Measurements from ENCODE around the gene UMPS. TPM values are rescaled to one million over a fixed set of nuclear protein-coding genes. Genes with fewer than 3 reads are reported as not detected.
A peak's percentile ranks its signal among the peaks of the same experiment; 100 is the strongest.

The UMPS gene
- polyA plus RNA-seq, 1 of the 3 experiments (the other 2 are of a cell fraction), result 25.1 TPM

GRCh38 chr3:124767264-124767663, 37.0 kb downstream of the UMPS start:
- DNase-seq, result no peak
- H3K4me2 ChIP-seq, result no peak overlapping the region
- H4K20me1 ChIP-seq (ENCODE audit: insufficient read depth), result peaks cover under 1% of the 10 kb centered on the region; the same call in 1 of the 2 replicates
- POLR2A ChIA-PET, result no interaction called here
- H3F3A ChIP-seq (replicated peaks; ENCODE audit: insufficient read depth), result peaks cover 22% of the 10 kb centered on the region
- peaks cover 15 to 74% of the 10 kb centered on the region in 2 experiments for H3K4me1 ChIP-seq (ENCODE audit: control insufficient read depth in 1 of 2, insufficient read depth in 2 of 2, low read depth in 1 of 2, low read length in 1 of 2)
- H3K9me3 ChIP-seq, result no peaks in the 10 kb centered on the region
- peaks cover 50 to 64% of the 10 kb centered on the region in 2 experiments for H3K36me3 ChIP-seq (replicated peaks in 1 of 2; ENCODE audit: control insufficient read depth in 1 of 2, insufficient read depth in 2 of 2, low read length in 1 of 2)
- H3K27ac ChIP-seq (ENCODE audit: low read depth in 2 of 2, low read length in 1 of 2), result peak overlapping the region in 1 of 2 experiments; percentile 50; a peak in 1 of 4 replicates
- H2AFZ ChIP-seq (ENCODE audit: low read depth), result no peak overlapping the region
- CTCF ChIA-PET, result interaction anchor here (1.2 to 15.4 kb wide), 4 partner anchors 19 to 227 kb away, joined by 3 to 332 read pairs (median 4); no protein-coding TSS in a partner anchor
- 90% methylated on average over 5 of the region's 5 CpGs for WGBS (ENCODE audit: low lambda C conversion rate)
- no peaks in the 10 kb centered on the region for H3K9me2 ChIP-seq
- H3K27me3 ChIP-seq (ENCODE audit: insufficient read depth), result no peaks in the 10 kb centered on the region
- no peak overlapping the region for H3K4me3 ChIP-seq (ENCODE audit: low read depth in 2 of 2, low read length in 1 of 2)
- 0 out of 2 replicates have a peak, but pooled peaks cover 3% of the 10 kb centered on the region for H3K79me2 ChIP-seq (ENCODE audit: insufficient read depth)
- TF ChIP-seq GATA2 (CRISPR knock-in tag; IDR thresholded peaks at IDR 0.05) (no peak), TAF1 (IDR thresholded peaks at IDR 0.05; ENCODE audit: borderline replicate concordance, low read depth, low read length) (no peak), SIN3A (IDR thresholded peaks at IDR 0.05; ENCODE audit: borderline replicate concordance, low read depth, low read length) (no peak), ZBTB33 (IDR thresholded peaks at IDR 0.05; ENCODE audit: borderline replicate concordance, low read depth) (no peak), FOXM1 (IDR thresholded peaks at IDR 0.05; ENCODE audit: low read depth) (no peak), REST (IDR thresholded peaks at IDR 0.05; ENCODE audit: low read depth, low read length) (no peak), MAX (IDR thresholded peaks at IDR 0.05; ENCODE audit: low read depth) (no peak), FOSL2 (IDR thresholded peaks at IDR 0.05; ENCODE audit: borderline replicate concordance, low read depth) (no peak), IRF3 (IDR thresholded peaks at IDR 0.05; ENCODE audit: low read depth, low read length) (no peak)
- no peak overlapping the region for H3K9ac ChIP-seq
